ENCODE measurements around the gene KRTAP2-3.
"Not testable (repeated sequence)": the region's sequence is repeated elsewhere in the genome, so short reads cannot be mapped to it uniquely, and the experiment has no call there.

Gene KRTAP2-3

DNA sequence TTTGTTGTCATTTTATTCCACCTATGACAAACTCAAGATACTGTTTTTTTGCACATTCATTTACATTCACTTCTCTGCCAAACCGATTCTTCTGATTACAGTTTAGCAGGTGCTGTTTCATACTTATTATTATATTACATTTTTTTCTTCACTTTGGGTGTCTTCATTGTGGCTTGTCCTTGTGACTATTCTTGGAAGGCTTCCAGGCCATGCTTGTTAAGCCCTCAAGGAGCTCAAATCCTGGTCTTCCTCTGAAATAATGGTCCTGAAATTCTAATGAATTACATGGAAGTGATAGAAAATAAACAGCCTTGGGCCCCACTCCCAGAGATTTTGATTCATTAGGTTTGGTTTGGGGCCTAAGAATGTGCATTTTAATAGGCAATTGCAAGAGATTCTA is 4.4 kb upstream of the KRTAP2-3 start:
- H3K4me3 ChIP-seq (ENCODE audit: low read depth, low read length): no peak overlapping the region
- in situ Hi-C loops (cut with HindIII; ENCODE audit: low sequenced_read_pairs): no loop called here
- TF ChIP-seq CTCF (IDR thresholded peaks at IDR 0.05; ENCODE audit: low read depth, low read length): no peak
- no peak for DNase-seq (ENCODE audit: low read depth, low spot score)

GRCh38 chr17:41063449-41063848 is 3.5 kb upstream of the KRTAP2-3 start:
- in situ Hi-C loops (cut with HindIII; ENCODE audit: low sequenced_read_pairs): no loop called here
- DNase-seq (ENCODE audit: low read depth, low spot score): no peak
- TF ChIP-seq CTCF (IDR thresholded peaks at IDR 0.05; ENCODE audit: low read depth, low read length): no peak
- no peak overlapping the region for H3K4me3 ChIP-seq (ENCODE audit: low read depth, low read length)

GRCh38 chr17:41061964-41062363 is 2.0 kb upstream of the KRTAP2-3 start:
- DNase-seq (ENCODE audit: low read depth, low spot score): peak; percentile 90
- no peak overlapping the region for H3K4me3 ChIP-seq (ENCODE audit: low read depth, low read length)
- no peak for TF ChIP-seq CTCF (IDR thresholded peaks at IDR 0.05; ENCODE audit: low read depth, low read length)
- in situ Hi-C loops (cut with HindIII; ENCODE audit: low sequenced_read_pairs): no loop called here

- H3K4me3 ChIP-seq (ENCODE audit: low read depth, low read length); in situ Hi-C loops (cut with HindIII; ENCODE audit: low sequenced_read_pairs): not testable (repeated sequence)
- peak; percentile 84 for DNase-seq (ENCODE audit: low read depth, low spot score)
Measured at GRCh38 chr17:41059276-41060051, 450 bp downstream of the KRTAP2-3 start.

DNA sequence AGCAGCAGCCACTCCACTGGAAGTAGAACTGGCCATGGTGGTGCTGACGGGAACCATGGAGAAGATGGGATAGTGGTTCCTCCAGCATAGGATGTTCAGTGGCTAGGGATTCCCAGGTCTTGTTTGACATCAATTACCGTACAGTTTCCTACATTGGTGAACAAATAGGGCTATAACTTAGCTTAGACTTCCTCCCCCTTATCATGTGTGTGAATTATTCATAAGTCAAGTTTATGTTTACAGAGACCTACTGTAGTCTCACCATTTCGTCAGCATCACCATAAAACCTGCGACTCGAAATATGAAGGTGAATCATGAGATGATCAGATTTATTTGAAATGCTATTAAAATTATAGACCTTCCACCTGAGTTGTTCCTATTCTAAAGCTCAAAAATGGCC is 1.2 kb downstream of the KRTAP2-3 start:
- in situ Hi-C loops (cut with HindIII; ENCODE audit: low sequenced_read_pairs): no loop called here
- no peak overlapping the region for H3K4me3 ChIP-seq (ENCODE audit: low read depth, low read length)
- no peak for TF ChIP-seq CTCF (IDR thresholded peaks at IDR 0.05; ENCODE audit: low read depth, low read length)
- no peak for DNase-seq (ENCODE audit: low read depth, low spot score)

DNA sequence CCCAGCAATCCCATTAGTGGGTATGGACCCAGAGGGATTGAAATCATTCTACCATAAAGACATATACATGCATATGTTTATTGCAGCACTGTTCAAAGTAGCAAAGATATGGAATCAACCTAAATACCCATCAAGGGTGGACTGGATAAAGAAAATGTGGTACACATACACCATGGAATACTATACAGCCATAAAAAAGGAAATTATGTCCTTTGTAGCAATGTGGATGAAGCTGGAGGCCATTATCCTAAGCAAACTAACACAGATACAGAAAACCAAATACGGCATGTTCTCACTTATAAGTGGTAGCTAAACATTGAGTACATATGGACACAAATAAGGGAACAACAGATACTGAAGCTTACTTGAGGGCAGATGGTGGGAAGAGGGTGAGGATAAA is 2.4 kb downstream of the KRTAP2-3 start:
- no peak overlapping the region for H3K4me3 ChIP-seq (ENCODE audit: low read depth, low read length)
- no peak for DNase-seq (ENCODE audit: low read depth, low spot score)
- TF ChIP-seq CTCF (IDR thresholded peaks at IDR 0.05; ENCODE audit: low read depth, low read length): no peak
- in situ Hi-C loops (cut with HindIII; ENCODE audit: low sequenced_read_pairs): no loop called here

DNA sequence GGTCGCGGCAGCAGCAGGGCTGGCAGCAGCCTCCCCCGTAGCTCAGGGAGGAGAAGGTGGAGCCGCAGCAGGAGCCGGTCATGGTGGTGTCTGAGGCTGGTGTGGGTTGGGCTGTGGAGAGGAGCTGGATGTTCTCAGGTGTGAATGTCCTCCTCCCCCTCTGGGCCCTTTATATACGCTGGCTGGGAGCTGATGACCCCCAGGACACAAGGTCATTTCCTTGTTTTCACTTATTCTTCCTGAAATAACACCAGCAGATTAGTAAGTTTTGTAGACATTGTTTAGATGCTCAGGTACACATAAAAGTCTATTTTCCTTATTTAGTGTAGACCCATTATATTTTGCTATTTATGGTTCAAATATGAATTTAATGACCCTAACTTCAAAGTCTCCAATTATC is 4.8 kb downstream of the KRTAP2-3 start, which contains the start of gene KRTAP2-2:
KRTAP2-2 (minus strand) TSS at position 101 of the 400 bp plus-strand sequence; CDS start at position 82, 19 bp downstream.
- in situ Hi-C loops (cut with HindIII; ENCODE audit: low sequenced_read_pairs); DNase-seq (ENCODE audit: low read depth, low spot score); H3K4me3 ChIP-seq (ENCODE audit: low read depth, low read length): not testable (repeated sequence)

DNA sequence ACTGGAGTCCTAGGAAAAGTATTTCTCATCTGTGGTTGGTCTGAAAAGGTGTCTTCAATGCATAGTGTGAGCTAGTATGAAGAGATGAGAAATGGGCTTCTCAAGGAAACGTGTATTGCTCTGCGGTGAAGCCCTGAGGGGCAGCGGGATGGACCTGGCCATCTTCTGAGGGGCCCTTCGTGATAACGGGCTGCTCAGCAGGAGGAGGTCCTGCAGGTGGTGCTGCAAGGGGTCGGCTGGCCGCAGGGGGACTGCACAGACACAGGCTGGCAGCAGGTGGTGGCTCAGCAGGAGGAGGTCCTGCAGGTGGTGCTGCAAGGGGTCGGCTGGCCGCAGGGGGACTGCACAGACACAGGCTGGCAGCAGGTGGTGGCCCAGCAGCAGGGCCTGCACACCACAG is 5.4 kb downstream of the KRTAP2-3 start:
- H3K4me3 ChIP-seq (ENCODE audit: low read depth, low read length); in situ Hi-C loops (cut with HindIII; ENCODE audit: low sequenced_read_pairs); DNase-seq (ENCODE audit: low read depth, low spot score): not testable (repeated sequence)

Data from astrocyte of the spinal cord (primary cell).